22Rv1 (cell line): Measurements from ENCODE around the gene CRYGN.

Source experiments
- ZFX ChIP-seq: fragments of 450-650 bp; IDR thresholded peaks from 2 replicates; pipeline ENCODE4 v1.6.1; 2017; ENCODE audit warnings: antibody characterized with exemption, borderline replicate concordance
- TF ChIP-seq, protein P1 (sequence below): fragments of 450-650 bp; IDR thresholded peaks from 2 replicates; pipeline ENCODE4 v1.5.1; 2017; ENCODE audit warnings: mild to moderate bottlenecking

DNA sequence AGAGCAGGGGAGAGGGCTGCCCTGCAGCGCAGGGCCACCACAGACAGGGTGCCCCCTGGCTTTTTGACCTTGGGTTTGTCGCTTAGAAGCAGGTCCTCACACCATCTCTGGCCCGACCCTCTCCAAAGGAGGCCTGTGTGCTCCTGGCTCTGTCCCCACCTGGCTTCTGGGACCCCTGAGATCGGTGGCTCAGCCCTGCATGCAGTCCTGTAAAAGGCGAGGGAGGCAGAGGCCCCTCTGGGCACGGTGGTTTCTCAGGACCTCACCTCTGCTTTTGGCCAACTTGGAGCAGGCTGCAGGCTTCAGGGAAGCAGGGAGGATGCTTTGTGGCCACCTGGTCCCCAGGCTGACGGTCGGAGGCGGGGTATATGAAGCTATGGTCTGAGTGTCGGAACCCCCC lies 51.5 kb downstream of the CRYGN start:
- TF ChIP-seq, protein P1, sequence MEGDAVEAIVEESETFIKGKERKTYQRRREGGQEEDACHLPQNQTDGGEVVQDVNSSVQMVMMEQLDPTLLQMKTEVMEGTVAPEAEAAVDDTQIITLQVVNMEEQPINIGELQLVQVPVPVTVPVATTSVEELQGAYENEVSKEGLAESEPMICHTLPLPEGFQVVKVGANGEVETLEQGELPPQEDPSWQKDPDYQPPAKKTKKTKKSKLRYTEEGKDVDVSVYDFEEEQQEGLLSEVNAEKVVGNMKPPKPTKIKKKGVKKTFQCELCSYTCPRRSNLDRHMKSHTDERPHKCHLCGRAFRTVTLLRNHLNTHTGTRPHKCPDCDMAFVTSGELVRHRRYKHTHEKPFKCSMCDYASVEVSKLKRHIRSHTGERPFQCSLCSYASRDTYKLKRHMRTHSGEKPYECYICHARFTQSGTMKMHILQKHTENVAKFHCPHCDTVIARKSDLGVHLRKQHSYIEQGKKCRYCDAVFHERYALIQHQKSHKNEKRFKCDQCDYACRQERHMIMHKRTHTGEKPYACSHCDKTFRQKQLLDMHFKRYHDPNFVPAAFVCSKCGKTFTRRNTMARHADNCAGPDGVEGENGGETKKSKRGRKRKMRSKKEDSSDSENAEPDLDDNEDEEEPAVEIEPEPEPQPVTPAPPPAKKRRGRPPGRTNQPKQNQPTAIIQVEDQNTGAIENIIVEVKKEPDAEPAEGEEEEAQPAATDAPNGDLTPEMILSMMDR = no peak
- TF ChIP-seq ZFX = no peak
